ENCODE data around the gene FBXL3. TPM values are rescaled to one million over a fixed set of nuclear protein-coding genes. Genes with fewer than 3 reads are reported as not detected.

Gene FBXL3
- total and polyA plus RNA-seq, 2 experiments from 2014 or later = 5.0 to 14.6 TPM

- TF ChIP-seq, protein P1, sequence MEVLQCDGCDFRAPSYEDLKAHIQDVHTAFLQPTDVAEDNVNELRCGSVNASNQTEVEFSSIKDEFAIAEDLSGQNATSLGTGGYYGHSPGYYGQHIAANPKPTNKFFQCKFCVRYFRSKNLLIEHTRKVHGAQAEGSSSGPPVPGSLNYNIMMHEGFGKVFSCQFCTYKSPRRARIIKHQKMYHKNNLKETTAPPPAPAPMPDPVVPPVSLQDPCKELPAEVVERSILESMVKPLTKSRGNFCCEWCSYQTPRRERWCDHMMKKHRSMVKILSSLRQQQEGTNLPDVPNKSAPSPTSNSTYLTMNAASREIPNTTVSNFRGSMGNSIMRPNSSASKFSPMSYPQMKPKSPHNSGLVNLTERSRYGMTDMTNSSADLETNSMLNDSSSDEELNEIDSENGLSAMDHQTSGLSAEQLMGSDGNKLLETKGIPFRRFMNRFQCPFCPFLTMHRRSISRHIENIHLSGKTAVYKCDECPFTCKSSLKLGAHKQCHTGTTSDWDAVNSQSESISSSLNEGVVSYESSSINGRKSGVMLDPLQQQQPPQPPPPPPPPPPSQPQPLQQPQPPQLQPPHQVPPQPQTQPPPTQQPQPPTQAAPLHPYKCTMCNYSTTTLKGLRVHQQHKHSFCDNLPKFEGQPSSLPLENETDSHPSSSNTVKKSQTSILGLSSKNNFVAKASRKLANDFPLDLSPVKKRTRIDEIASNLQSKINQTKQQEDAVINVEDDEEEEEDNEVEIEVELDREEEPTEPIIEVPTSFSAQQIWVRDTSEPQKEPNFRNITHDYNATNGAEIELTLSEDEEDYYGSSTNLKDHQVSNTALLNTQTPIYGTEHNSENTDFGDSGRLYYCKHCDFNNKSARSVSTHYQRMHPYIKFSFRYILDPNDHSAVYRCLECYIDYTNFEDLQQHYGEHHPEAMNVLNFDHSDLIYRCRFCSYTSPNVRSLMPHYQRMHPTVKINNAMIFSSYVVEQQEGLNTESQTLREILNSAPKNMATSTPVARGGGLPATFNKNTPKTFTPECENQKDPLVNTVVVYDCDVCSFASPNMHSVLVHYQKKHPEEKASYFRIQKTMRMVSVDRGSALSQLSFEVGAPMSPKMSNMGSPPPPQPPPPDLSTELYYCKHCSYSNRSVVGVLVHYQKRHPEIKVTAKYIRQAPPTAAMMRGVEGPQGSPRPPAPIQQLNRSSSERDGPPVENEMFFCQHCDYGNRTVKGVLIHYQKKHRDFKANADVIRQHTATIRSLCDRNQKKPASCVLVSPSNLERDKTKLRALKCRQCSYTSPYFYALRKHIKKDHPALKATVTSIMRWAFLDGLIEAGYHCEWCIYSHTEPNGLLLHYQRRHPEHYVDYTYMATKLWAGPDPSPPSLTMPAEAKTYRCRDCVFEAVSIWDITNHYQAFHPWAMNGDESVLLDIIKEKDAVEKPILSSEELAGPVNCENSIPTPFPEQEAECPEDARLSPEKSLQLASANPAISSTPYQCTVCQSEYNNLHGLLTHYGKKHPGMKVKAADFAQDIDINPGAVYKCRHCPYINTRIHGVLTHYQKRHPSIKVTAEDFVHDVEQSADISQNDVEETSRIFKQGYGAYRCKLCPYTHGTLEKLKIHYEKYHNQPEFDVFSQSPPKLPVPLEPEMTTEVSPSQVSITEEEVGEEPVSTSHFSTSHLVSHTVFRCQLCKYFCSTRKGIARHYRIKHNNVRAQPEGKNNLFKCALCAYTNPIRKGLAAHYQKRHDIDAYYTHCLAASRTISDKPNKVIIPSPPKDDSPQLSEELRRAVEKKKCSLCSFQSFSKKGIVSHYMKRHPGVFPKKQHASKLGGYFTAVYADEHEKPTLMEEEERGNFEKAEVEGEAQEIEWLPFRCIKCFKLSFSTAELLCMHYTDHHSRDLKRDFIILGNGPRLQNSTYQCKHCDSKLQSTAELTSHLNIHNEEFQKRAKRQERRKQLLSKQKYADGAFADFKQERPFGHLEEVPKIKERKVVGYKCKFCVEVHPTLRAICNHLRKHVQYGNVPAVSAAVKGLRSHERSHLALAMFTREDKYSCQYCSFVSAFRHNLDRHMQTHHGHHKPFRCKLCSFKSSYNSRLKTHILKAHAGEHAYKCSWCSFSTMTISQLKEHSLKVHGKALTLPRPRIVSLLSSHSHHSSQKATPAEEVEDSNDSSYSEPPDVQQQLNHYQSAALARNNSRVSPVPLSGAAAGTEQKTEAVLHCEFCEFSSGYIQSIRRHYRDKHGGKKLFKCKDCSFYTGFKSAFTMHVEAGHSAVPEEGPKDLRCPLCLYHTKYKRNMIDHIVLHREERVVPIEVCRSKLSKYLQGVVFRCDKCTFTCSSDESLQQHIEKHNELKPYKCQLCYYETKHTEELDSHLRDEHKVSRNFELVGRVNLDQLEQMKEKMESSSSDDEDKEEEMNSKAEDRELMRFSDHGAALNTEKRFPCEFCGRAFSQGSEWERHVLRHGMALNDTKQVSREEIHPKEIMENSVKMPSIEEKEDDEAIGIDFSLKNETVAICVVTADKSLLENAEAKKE (CRISPR knock-in tag; IDR thresholded peaks at IDR 0.05) = no peak
- TF ChIP-seq STAT1 (IDR thresholded peaks at IDR 0.05; ENCODE audit: unreplicated experiment) (no peak), POLR2AphosphoS5 (IDR thresholded peaks at IDR 0.05; ENCODE audit: low read depth) (no peak)
Measured at GRCh38 chr13:77031656-77032243, 4.8 kb upstream of the FBXL3 start (continued).

DNA sequence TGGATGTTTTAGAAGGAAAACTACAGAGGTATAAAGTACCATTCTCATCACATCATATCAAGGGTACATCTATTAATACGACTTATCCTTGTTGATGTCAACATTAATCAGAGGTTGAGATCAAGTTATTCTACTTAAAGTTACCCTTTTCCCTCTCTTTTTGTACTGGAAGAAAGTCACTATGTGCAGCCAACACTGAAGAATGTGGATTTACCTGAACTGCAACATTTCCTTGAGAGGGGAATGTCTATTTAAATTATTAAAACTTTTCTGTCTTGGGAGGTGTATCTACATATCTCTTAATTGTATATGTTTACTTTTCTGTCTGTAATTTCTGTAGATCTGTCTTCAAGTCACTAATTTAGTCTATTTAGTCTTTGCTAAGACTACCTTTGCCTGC, 2.5 kb upstream of the FBXL3 start:
- H3F3A ChIP-seq (replicated peaks; ENCODE audit: low read depth) = peaks cover 10% of the 10 kb centered on the region; the same call in 1 of the 2 replicates
- peaks cover 18% of the 10 kb centered on the region for H3K4me1 ChIP-seq (ENCODE audit: insufficient read depth)
- Mint-ChIP-seq H3K4me1 (peaks cover 18% of the 10 kb centered on the region), H3K27me3 (ENCODE audit: insufficient read depth, low read depth, poor library complexity) (peaks cover 4% of the 10 kb centered on the region), H3K27ac (no peak overlapping the region), H3K36me3 (ENCODE audit: low read depth) (no peaks in the 10 kb centered on the region), H3K9me3 (no peaks in the 10 kb centered on the region), H3K4me3 (no peak overlapping the region)
- peaks cover 19% of the 10 kb centered on the region for H3K79me2 ChIP-seq (replicated peaks; ENCODE audit: insufficient read depth)
- H3K36me3 ChIP-seq (ENCODE audit: insufficient read depth) = no peaks in the 10 kb centered on the region
- peaks cover 16% of the 10 kb centered on the region for H4K20me1 ChIP-seq (replicated peaks; ENCODE audit: insufficient read depth)
- no peak overlapping the region for H3K27ac ChIP-seq (ENCODE audit: low read depth)
- H3K4me3 ChIP-seq = no peak overlapping the region
- ATAC-seq (no peak), DNase-seq (ENCODE audit: low spot score) (no peak)
- H3K27me3 ChIP-seq (ENCODE audit: insufficient read depth) = no peaks in the 10 kb centered on the region
- H2AFZ ChIP-seq = no peak overlapping the region
- TF ChIP-seq JUNB (IDR thresholded peaks at IDR 0.05; ENCODE audit: unreplicated experiment) = no peak
- no peak for TF ChIP-seq EZH2 (IDR thresholded peaks at IDR 0.05; ENCODE audit: low read depth, unreplicated experiment)
- TF ChIP-seq CREB1 (CRISPR knock-in tag; IDR thresholded peaks at IDR 0.05; ENCODE audit: low read depth) = no peak
- no peak for TF ChIP-seq NANOG (IDR thresholded peaks at IDR 0.05; ENCODE audit: borderline replicate concordance)
- no peak for TF ChIP-seq POLR2AphosphoS5 (IDR thresholded peaks at IDR 0.05; ENCODE audit: low read depth)
- TF ChIP-seq ZNF331 (CRISPR knock-in tag; IDR thresholded peaks at IDR 0.05; ENCODE audit: low read depth) = no peak
- H3K9me2 ChIP-seq (ENCODE audit: insufficient read depth) = 0 out of 2 replicates have a peak, but pooled peaks cover 5% of the 10 kb centered on the region
- H3K4me2 ChIP-seq = no peak overlapping the region
